ENCODE measurements around the gene SLC18B1. TPM values are rescaled to one million over a fixed set of nuclear protein-coding genes. Genes with fewer than 3 reads are reported as not detected.

The SLC18B1 gene
- total RNA-seq, 1 donor from 2014 or later = 10.7 TPM

DNA sequence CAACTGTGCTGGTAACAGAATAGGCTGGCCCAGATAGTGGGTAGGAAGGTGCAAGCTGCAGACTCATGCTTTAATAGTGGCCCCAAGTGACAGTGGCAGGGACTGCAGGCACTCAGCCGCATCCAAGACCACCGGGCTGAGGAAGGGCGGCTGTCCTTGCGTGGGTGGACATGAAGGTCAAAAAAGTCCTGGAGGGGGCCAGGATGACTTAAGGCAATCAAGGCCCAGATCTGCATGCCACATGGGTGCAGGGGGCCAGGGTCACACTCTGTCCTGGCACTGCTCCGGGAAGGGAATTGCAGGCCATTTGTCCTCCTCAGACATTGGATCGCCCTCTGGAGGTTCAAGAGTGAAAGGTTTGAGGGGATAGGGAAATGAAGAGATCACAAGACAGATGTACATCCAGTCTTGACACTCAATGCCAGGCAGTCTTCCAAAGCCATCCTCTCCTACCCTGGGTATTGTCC is 30.4 kb downstream of the SLC18B1 start:
- no peak for DNase-seq (ENCODE audit: low read depth)
- no peak overlapping the region for H3K4me3 ChIP-seq (ENCODE audit: low read depth, low read length)
- no peaks in the 10 kb centered on the region for H3K27me3 ChIP-seq (ENCODE audit: control insufficient read depth, insufficient read depth, low read length)
- no peaks in the 10 kb centered on the region for H3K36me3 ChIP-seq (ENCODE audit: control insufficient read depth, insufficient read depth, low read length)
- TF ChIP-seq, protein P1, sequence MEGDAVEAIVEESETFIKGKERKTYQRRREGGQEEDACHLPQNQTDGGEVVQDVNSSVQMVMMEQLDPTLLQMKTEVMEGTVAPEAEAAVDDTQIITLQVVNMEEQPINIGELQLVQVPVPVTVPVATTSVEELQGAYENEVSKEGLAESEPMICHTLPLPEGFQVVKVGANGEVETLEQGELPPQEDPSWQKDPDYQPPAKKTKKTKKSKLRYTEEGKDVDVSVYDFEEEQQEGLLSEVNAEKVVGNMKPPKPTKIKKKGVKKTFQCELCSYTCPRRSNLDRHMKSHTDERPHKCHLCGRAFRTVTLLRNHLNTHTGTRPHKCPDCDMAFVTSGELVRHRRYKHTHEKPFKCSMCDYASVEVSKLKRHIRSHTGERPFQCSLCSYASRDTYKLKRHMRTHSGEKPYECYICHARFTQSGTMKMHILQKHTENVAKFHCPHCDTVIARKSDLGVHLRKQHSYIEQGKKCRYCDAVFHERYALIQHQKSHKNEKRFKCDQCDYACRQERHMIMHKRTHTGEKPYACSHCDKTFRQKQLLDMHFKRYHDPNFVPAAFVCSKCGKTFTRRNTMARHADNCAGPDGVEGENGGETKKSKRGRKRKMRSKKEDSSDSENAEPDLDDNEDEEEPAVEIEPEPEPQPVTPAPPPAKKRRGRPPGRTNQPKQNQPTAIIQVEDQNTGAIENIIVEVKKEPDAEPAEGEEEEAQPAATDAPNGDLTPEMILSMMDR (IDR thresholded peaks at IDR 0.05; ENCODE audit: insufficient read depth, low read length, poor library complexity, severe bottlenecking) = peak; percentile 39

DNA sequence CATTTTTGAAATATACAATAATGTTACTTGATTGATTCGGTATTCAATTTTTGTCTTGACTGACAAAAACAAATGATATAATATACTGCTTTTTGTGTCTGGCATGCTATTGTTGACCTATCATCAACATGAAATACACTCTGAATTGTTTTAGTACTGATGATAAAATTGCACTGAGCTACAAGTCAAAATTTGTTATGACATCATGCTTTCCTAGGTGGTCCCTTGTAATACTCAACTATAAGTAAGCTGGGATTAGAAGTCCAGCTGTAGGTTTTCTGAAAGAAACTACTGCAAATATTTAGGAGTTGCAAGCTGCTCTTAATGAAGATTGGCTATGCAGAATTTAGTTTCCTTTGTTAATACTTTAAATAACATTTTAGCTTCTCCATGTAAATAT is 32.9 kb downstream of the SLC18B1 start:
- no peak overlapping the region for H3K4me3 ChIP-seq (ENCODE audit: low read depth, low read length)
- no peaks in the 10 kb centered on the region for H3K36me3 ChIP-seq (ENCODE audit: control insufficient read depth, insufficient read depth, low read length)
- no peak for DNase-seq (ENCODE audit: low read depth)
- H3K27me3 ChIP-seq (ENCODE audit: control insufficient read depth, insufficient read depth, low read length) = no peaks in the 10 kb centered on the region
- TF ChIP-seq, protein P1 (IDR thresholded peaks at IDR 0.05; ENCODE audit: insufficient read depth, low read length, poor library complexity, severe bottlenecking) = no peak

DNA sequence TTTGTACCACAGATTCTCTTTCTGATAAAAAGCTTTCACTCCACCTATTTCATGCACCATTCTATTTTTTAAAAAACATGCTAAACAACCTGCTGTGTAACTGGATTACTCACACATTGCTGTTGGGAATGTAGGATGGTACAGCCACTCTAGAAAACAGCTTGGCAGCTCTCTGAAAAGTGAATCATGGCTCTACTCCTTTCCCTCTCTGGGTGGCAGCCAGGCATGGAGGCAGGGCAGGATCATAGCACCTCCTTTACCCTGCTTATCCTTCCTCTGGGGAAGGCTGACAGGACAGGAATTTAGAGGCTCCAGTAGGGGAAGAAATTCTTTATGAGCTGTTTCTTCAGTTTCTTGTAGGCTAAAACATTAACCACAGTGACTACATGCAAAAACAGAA is 34.1 kb downstream of the SLC18B1 start:
- TF ChIP-seq, protein P1 (IDR thresholded peaks at IDR 0.05; ENCODE audit: insufficient read depth, low read length, poor library complexity, severe bottlenecking) = no peak
- H3K4me3 ChIP-seq (ENCODE audit: low read depth, low read length) = no peak overlapping the region
- H3K36me3 ChIP-seq (ENCODE audit: control insufficient read depth, insufficient read depth, low read length) = no peaks in the 10 kb centered on the region
- H3K27me3 ChIP-seq (ENCODE audit: control insufficient read depth, insufficient read depth, low read length) = no peaks in the 10 kb centered on the region
- peak; percentile 86 for DNase-seq (ENCODE audit: low read depth)

DNA sequence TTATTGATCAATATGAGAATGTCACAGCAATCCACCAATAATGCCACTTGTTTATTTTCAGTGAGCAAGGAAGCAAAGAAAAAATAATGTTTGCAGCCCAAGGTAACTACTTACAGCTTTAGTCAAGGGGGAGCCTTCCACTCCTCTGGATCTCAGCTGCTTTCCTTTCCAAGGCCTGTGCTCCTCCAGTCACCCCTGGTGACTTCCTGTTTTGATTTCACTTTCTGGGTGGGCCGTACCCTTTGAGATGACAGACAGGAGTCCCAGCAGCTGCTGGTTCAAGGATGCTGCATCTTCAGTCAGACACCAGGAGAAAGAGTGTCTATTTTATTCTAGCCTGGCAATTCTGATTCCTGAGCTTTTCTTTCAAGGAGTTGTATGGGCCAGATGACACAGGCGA is 35.2 kb downstream of the SLC18B1 start:
- DNase-seq (ENCODE audit: low read depth) = no peak
- no peak overlapping the region for H3K4me3 ChIP-seq (ENCODE audit: low read depth, low read length)
- H3K36me3 ChIP-seq (ENCODE audit: control insufficient read depth, insufficient read depth, low read length) = no peaks in the 10 kb centered on the region
- no peaks in the 10 kb centered on the region for H3K27me3 ChIP-seq (ENCODE audit: control insufficient read depth, insufficient read depth, low read length)
- TF ChIP-seq, protein P1 (IDR thresholded peaks at IDR 0.05; ENCODE audit: insufficient read depth, low read length, poor library complexity, severe bottlenecking) = no peak

DNA sequence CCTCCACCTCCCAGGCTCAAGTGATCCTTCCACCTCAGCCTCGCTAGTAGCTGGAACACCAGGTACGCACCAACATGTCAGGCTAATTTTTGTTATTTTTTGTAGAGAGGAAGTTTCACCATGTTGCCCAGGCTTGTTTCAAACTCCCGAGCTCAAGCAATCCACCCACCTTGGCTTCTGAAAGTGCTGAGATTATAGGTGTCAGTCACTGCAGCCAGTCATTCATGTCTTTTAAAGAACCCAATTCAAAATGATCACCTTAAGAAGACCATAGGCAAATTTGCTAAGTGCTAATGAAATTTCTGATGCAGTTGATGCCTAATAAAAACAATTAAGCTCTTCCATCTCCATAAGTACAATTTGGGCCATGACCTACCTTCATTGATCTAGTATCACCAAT is 38.2 kb downstream of the SLC18B1 start:
- no peaks in the 10 kb centered on the region for H3K27me3 ChIP-seq (ENCODE audit: control insufficient read depth, insufficient read depth, low read length)
- no peak for DNase-seq (ENCODE audit: low read depth)
- H3K4me3 ChIP-seq (ENCODE audit: low read depth, low read length) = no peak overlapping the region
- no peaks in the 10 kb centered on the region for H3K36me3 ChIP-seq (ENCODE audit: control insufficient read depth, insufficient read depth, low read length)
- TF ChIP-seq, protein P1 (IDR thresholded peaks at IDR 0.05; ENCODE audit: insufficient read depth, low read length, poor library complexity, severe bottlenecking) = no peak

DNA sequence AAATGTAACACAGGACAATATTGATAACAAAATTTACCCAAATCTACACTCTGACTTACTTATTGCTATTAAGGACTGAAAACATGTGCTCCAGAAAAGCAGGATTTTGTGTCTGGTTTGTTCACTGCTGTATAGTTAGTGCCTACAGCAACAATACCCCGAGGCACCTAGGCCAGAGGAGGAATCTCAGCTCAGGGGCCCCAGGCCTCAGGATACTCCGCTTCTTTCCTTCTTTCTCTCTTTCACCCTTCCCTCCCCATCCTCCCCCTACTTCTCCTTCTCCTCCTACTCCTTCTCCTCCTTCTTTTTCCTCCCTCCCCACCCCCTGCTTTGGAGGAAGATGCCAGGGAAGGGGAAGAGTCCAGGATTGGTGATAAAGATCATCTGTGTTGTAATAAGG is 39.7 kb downstream of the SLC18B1 start:
- DNase-seq (ENCODE audit: low read depth) = no peak
- Histone ChIP-seq H3K4me3 (ENCODE audit: low read depth, low read length) (no peak overlapping the region), H3K36me3 (ENCODE audit: control insufficient read depth, insufficient read depth, low read length) (no peaks in the 10 kb centered on the region), H3K27me3 (ENCODE audit: control insufficient read depth, insufficient read depth, low read length) (no peaks in the 10 kb centered on the region)
- TF ChIP-seq, protein P1 (IDR thresholded peaks at IDR 0.05; ENCODE audit: insufficient read depth, low read length, poor library complexity, severe bottlenecking) = no peak
